HFFc6 (cell line): ENCODE measurements around the gene TRIM67. TPM values are rescaled to one million over a fixed set of nuclear protein-coding genes. Genes with fewer than 3 reads are reported as not detected.

Experiments
- DNase-seq: peaks from one replicate; pipeline ENCODE4 v3.0.0-alpha.2; 2018
- H3K27ac Mint-ChIP-seq: 2 replicates; pipeline ENCODE4 v1.8.0; 2020; ENCODE audit warnings: mild to moderate bottlenecking, mixed read lengths
- H3K27me3 Mint-ChIP-seq: 2 replicates; pipeline ENCODE4 v1.8.0; 2021; ENCODE audit warnings: mild to moderate bottlenecking, moderate library complexity, mixed read lengths; ENCODE audit not compliant: insufficient read depth
- H3K36me3 Mint-ChIP-seq: 2 replicates; pipeline ENCODE4 v1.8.0; 2021; ENCODE audit warnings: low read depth, mixed read lengths
- H3K4me1 Mint-ChIP-seq: 2 replicates; pipeline ENCODE4 v1.8.0; 2020; ENCODE audit warnings: low read depth, mixed read lengths
- H3K4me3 Mint-ChIP-seq: 2 replicates; pipeline ENCODE4 v1.8.0; 2020; ENCODE audit warnings: mild to moderate bottlenecking, moderate library complexity, mixed read lengths
- H3K9me3 Mint-ChIP-seq: 2 replicates; pipeline ENCODE4 v1.8.0; 2020; ENCODE audit warnings: mild to moderate bottlenecking, mixed read lengths
- total RNA-seq, 6 experiments: library from RNA; stranded (reverse); fragmentation: NEBNext Ultra II Directional; extraction: Animal tissue kit (Norgen Biotek cat#: 25700); gene quantifications; 2 replicates in 1 of 6; 3 replicates in 5 of 6; pipeline ENCODE4 v1.2.3, GENCODE V29; 2021
- TF ChIP-seq, protein P1 (sequence below): fragments of 200-600 bp; sonication (generic); IDR thresholded peaks from 2 replicates; pipeline ENCODE4 v1.5.0; 2021; ENCODE audit warnings: antibody characterized with exemption, mild to moderate bottlenecking

Gene TRIM67
- total RNA-seq, 6 experiments from 2014 or later = not detected

DNA sequence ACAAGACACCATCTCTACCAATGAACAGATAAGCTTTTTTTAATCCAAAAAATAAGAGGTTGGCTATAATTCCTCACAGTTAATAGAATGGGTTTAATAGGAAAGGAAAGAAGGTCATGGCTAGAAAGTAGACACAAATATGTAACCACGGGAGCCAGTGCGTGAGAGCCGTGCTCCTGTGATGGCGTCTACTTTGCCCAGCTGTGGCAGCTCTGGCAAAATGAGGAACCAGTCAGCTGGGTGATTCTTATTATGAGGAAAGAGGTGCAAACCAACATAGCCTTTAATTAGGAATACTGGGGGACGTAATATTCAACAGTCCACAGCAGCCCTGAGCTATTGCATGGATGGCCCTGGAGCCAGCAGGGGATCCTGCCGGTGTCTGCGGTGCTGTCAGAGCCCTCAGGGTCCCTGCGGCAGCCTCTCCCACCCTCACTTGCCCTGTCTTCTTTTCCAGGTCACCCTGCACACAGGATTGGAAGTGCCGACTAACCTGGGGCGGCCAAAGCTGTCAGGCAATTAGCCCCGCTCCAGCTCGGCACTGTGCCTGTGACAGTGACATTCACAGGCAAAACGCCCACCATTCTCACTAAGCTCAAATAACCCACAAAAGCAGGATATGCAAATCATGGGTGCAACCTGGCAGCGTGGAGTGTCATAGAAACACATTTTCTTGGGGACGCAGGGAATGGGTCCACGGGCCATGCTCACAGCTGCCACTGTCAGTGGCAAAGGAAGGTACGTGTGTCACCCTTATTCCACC, 53.2 kb downstream of the TRIM67 start:
- DNase-seq = no peak
- H3K4me1 Mint-ChIP-seq = 0 out of 2 replicates have a peak, but pooled peaks cover 5% of the 10 kb centered on the region
- H3K27me3 Mint-ChIP-seq = peaks cover 23% of the 10 kb centered on the region
- H3K27ac Mint-ChIP-seq = no peak overlapping the region
- no peaks in the 10 kb centered on the region for H3K9me3 Mint-ChIP-seq
- TF ChIP-seq, protein P1, sequence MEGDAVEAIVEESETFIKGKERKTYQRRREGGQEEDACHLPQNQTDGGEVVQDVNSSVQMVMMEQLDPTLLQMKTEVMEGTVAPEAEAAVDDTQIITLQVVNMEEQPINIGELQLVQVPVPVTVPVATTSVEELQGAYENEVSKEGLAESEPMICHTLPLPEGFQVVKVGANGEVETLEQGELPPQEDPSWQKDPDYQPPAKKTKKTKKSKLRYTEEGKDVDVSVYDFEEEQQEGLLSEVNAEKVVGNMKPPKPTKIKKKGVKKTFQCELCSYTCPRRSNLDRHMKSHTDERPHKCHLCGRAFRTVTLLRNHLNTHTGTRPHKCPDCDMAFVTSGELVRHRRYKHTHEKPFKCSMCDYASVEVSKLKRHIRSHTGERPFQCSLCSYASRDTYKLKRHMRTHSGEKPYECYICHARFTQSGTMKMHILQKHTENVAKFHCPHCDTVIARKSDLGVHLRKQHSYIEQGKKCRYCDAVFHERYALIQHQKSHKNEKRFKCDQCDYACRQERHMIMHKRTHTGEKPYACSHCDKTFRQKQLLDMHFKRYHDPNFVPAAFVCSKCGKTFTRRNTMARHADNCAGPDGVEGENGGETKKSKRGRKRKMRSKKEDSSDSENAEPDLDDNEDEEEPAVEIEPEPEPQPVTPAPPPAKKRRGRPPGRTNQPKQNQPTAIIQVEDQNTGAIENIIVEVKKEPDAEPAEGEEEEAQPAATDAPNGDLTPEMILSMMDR = no peak
- no peak overlapping the region for H3K4me3 Mint-ChIP-seq
- H3K36me3 Mint-ChIP-seq = no peaks in the 10 kb centered on the region

DNA sequence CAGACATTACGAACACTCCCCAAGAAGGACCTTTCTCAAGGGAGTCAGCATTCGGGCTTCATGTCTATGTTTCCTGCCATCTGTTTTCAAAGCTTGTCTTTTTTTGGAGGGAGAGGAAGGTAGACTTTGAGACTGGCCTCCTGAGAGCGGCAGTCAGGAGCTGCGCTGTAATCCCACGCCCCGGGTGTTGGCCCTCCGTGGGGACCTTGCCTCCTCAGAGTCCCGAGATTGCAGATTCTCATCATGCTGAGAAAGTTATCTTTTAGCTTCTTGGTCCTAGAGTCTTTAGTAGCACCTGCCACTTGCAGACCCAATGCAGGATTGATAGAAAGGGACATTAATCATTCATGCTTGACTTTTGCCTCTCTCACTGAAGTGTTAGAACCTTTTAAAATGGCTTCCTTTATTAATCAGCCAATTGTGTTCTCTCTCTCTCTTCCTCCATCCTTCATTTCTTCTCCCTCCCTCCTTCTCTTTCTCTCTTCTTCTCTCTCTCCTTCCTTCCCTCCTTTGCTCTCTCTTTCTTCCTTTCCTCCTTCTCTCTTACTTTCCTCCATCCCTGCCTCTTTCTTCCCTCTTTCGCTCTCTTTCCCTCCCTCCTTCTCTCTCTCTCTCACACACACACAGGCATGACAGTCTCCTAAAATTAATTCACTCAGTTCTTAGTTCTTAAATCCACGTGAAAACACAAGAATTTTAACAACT, 54.0 kb downstream of the TRIM67 start:
- Mint-ChIP-seq H3K4me1 (0 out of 2 replicates have a peak, but pooled peaks cover 5% of the 10 kb centered on the region), H3K9me3 (no peaks in the 10 kb centered on the region), H3K27me3 (peaks cover 23% of the 10 kb centered on the region), H3K36me3 (no peaks in the 10 kb centered on the region), H3K4me3 (no peak overlapping the region), H3K27ac (no peak overlapping the region)
- TF ChIP-seq, protein P1 = no peak
- no peak for DNase-seq

DNA sequence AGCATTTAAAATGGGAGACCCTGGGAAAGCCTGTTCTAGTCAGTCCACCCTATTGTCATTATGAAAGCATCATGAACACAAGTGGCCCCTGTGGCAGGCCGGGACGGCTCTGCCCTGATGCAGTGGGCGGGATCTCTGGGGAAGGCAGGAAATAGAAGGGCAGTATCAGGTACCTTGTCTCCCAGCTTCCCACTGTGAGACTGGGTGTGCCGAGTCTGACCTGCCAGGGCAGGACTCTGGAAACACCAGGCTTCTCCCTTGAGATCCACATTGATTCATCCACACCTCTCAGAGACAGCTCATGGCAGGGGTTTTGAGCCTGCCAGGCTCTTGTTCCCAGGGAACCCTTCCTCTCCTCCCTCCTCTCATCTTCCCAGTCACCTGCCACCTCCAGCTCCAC, 54.6 kb downstream of the TRIM67 start:
- no peak for DNase-seq
- Mint-ChIP-seq H3K4me3 (no peak overlapping the region), H3K36me3 (no peaks in the 10 kb centered on the region), H3K4me1 (0 out of 2 replicates have a peak, but pooled peaks cover 2% of the 10 kb centered on the region), H3K27me3 (peaks cover 23% of the 10 kb centered on the region), H3K9me3 (no peaks in the 10 kb centered on the region), H3K27ac (no peak overlapping the region)
- TF ChIP-seq, protein P1 = no peak

DNA sequence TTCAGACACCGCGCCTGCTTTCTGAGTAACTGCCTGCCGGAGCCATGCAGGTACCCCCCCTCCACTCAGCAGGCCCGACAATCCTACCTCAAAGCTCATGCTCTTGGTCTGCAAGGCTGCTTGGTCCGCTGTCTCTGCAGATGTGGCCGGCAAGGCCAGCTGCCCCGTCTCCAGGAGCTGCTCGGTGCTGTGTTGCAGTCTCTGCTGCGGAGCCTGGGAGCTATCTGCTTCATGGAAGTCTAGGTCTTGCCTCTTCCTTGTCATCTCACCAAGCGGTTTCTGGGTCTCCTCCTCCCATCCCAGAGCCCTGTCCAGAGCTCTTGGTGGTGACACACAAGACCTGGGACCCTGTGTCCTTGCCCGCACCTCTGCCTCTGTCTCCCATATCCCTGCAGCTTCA, 55.2 kb downstream of the TRIM67 start:
- Mint-ChIP-seq H3K36me3 (no peaks in the 10 kb centered on the region), H3K27me3 (peaks cover 23% of the 10 kb centered on the region), H3K4me3 (no peak overlapping the region), H3K9me3 (no peaks in the 10 kb centered on the region), H3K4me1 (no peaks in the 10 kb centered on the region), H3K27ac (no peak overlapping the region)
- TF ChIP-seq, protein P1 = no peak
- DNase-seq = no peak

DNA sequence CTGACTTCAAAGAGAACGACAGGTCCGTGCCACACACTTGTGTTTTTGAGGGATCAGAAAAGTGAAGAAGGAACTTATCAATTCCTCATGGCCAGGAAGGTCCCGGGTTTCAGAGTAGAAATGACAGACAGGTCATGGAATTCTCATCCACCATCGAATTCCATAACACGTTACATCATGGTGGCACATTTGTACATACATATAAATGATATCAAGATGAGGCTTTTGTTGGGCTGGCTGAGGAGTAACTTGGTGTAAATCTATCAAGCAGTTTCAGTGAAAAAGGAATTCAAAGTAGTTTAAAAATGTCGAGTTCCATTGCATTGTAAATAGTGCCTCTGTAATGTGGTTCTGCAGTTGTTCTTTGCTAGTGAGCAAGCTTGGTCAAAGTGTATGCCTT, 56.2 kb downstream of the TRIM67 start:
- Mint-ChIP-seq H3K27me3 (peaks cover 18% of the 10 kb centered on the region), H3K27ac (no peak overlapping the region), H3K4me3 (no peak overlapping the region), H3K9me3 (no peaks in the 10 kb centered on the region), H3K36me3 (peaks cover 3% of the 10 kb centered on the region; the same call in 1 of the 2 replicates), H3K4me1 (no peaks in the 10 kb centered on the region)
- DNase-seq = no peak
- TF ChIP-seq, protein P1 = no peak
